ENCODE data around the gene LRIG2.
"Not testable (repeated sequence)": the region's sequence is repeated elsewhere in the genome, so short reads cannot be mapped to it uniquely, and the experiment has no call there.

Gene LRIG2

DNA sequence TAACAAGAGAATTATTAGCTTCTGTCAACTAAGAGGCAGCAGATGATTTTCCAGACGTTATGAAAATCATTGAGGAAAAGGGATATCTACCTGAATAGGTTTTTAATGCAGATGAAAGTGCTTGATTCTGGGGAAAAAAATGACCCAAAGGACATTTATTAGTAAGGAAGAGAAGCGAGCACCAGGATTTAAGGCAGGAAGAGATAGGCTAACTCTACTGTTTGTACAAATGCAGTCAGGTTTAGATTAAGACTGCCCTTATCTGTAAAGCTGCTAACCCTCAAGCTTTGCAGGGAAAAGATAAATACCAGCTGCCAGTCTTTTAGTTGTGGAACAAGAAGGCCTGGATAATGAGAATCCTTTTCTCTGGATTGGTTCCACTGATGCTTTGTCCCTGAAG, 33.0 kb upstream of the LRIG2 start:
- Histone ChIP-seq H3K4me2 (no peak overlapping the region), H3K4me3 (no peak overlapping the region), H3K4me1 (peaks cover 28% of the 10 kb centered on the region), H3K36me3 (no peaks in the 10 kb centered on the region), H3K27ac (no peak overlapping the region), H3K9me3 (no peaks in the 10 kb centered on the region), H3K27me3 (no peaks in the 10 kb centered on the region), H4K20me1 (no peaks in the 10 kb centered on the region), H3K9ac (no peak overlapping the region)
- no peak for TF ChIP-seq Cebpa-rat (IDR thresholded peaks at IDR 0.05)

- Histone ChIP-seq H3K27me3 (no peaks in the 10 kb centered on the region), H3K4me2 (no peak overlapping the region), H3K36me3 (no peaks in the 10 kb centered on the region), H3K4me1 (peaks cover 37% of the 10 kb centered on the region), H3K27ac (no peak overlapping the region), H3K9ac (no peak overlapping the region), H3K9me3 (no peaks in the 10 kb centered on the region), H3K4me3 (no peak overlapping the region), H4K20me1 (no peaks in the 10 kb centered on the region)
- TF ChIP-seq Cebpa-rat (IDR thresholded peaks at IDR 0.05) = no peak
Measured at GRCh38 chr1:113040718-113041412, 32.1 kb upstream of the LRIG2 start.

GRCh38 chr1:113041569-113042284, 31.3 kb upstream of the LRIG2 start:
- no peak for TF ChIP-seq Cebpa-rat (IDR thresholded peaks at IDR 0.05)
- Histone ChIP-seq H3K4me3 (no peak overlapping the region), H3K4me1 (peaks cover 45% of the 10 kb centered on the region), H3K27me3 (no peaks in the 10 kb centered on the region), H3K27ac (peak overlapping the region; percentile 0; the same call in 1 of the 2 replicates), H3K4me2 (peak overlapping the region; percentile 55), H3K9me3 (no peaks in the 10 kb centered on the region), H3K36me3 (no peaks in the 10 kb centered on the region), H3K9ac (no peak overlapping the region), H4K20me1 (no peaks in the 10 kb centered on the region)

- Histone ChIP-seq H3K27ac (no peak overlapping the region; the same call in 1 of the 2 replicates), H3K9ac (no peak overlapping the region), H3K4me2 (peak overlapping the region; percentile 55), H3K9me3 (no peaks in the 10 kb centered on the region), H3K4me1 (peaks cover 53% of the 10 kb centered on the region), H4K20me1 (no peaks in the 10 kb centered on the region), H3K36me3 (no peaks in the 10 kb centered on the region), H3K4me3 (no peak overlapping the region), H3K27me3 (no peaks in the 10 kb centered on the region)
- no peak for TF ChIP-seq Cebpa-rat (IDR thresholded peaks at IDR 0.05)
Measured at GRCh38 chr1:113042285-113043143, 30.5 kb upstream of the LRIG2 start.

GRCh38 chr1:113043144-113043488, 29.9 kb upstream of the LRIG2 start:
- peak overlapping the region; percentile 55 for H3K4me2 ChIP-seq

GRCh38 chr1:113046569-113046968, 26.4 kb upstream of the LRIG2 start:
- peaks cover 63% of the 10 kb centered on the region for H3K4me1 ChIP-seq
- peak overlapping the region; percentile 64 for H3K27ac ChIP-seq
- no peaks in the 10 kb centered on the region for H3K27me3 ChIP-seq
- no peaks in the 10 kb centered on the region for H4K20me1 ChIP-seq
- H3K4me2 ChIP-seq = peak overlapping the region; percentile 86
- H3K9me3 ChIP-seq = no peaks in the 10 kb centered on the region
- H3K9ac ChIP-seq = peak overlapping the region; percentile 11; the same call in 1 of the 2 replicates
- no peak for TF ChIP-seq Cebpa-rat (IDR thresholded peaks at IDR 0.05)
- no peaks in the 10 kb centered on the region for H3K36me3 ChIP-seq
- peak overlapping the region; percentile 41; the same call in 1 of the 2 replicates for H3K4me3 ChIP-seq

More at GRCh38 chr1:113043144-113043488, 29.9 kb upstream of the LRIG2 start:
- H3K36me3 ChIP-seq, H3K27ac ChIP-seq, H3K27me3 ChIP-seq, H3K4me3 ChIP-seq, H3K9me3 ChIP-seq, H3K9ac ChIP-seq, H4K20me1 ChIP-seq: not testable (repeated sequence)
- peaks cover 56% of the 10 kb centered on the region for H3K4me1 ChIP-seq

GRCh38 chr1:113048064-113048463, 24.9 kb upstream of the LRIG2 start:
- Histone ChIP-seq H3K9me3 (no peaks in the 10 kb centered on the region), H3K9ac (no peak overlapping the region), H3K4me2 (no peak overlapping the region), H3K36me3 (no peaks in the 10 kb centered on the region), H4K20me1 (no peaks in the 10 kb centered on the region), H3K27me3 (no peaks in the 10 kb centered on the region), H3K27ac (no peak overlapping the region), H3K4me3 (no peak overlapping the region), H3K4me1 (peaks cover 50% of the 10 kb centered on the region)
- no peak for TF ChIP-seq Cebpa-rat (IDR thresholded peaks at IDR 0.05)

DNA sequence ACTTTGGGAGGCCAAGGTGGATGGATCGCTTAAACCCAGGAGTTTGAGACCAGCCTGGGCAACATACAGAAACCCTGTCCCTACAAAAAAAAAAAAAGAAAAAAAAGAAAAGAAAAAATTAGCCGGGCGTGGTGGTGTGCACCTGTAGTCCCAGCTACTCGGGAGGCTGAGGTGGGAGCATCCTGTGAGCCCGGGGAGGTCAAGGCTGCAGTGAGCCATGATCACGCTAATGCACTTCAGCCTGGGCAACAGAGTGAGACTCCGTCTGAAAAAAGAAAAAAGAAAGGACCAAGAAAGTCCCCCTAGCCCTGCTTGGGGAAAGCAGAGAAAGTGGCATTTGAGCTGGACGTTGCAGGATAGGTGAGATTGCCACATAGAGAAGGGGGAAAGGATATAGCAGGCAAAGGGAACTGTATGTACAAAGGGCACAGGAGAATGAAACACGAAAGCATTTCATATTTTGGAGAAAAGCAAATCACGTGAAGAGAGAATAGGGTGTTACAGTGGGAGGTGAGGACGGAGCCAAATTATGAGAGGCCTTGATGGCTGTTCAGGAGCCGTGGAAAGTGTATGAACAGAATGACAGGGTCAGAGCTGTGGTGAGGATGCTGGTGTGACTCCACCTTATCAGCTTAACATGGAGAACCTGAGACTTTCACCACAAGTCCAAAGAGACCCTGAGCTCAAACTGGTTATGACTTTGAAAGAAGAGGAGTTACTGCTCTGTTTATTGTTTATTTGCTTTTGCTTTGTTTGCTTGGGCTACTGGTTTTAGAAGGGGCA, 19.5 kb upstream of the LRIG2 start:
- 0 out of 2 replicates have a peak overlapping the region, but pooled peaks have one; percentile 9 for H3K27ac ChIP-seq

DNA sequence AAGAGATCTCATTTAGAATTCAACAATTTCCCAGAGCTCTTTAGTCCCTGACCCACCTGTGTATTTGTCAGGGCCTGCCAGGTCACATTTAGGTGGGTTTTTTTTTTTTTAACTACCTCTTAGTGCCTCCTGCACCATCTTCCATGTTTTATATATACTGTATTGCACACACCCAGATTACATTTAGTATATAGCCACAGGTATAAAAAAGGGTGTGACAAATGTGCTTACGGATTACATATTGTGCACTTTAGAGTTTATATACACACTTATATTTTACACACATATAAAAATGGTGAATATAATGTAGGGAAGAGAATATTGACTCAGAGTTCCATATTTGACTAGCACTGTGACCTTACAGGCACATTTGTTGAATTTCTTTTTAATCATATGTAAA, 17.4 kb upstream of the LRIG2 start:
- no peak overlapping the region for H3K4me2 ChIP-seq
- no peak overlapping the region for H3K9ac ChIP-seq
- TF ChIP-seq Cebpa-rat (IDR thresholded peaks at IDR 0.05) = no peak

More for the DNA sequence above, 19.5 kb upstream of the LRIG2 start:
- no peaks in the 10 kb centered on the region for H3K36me3 ChIP-seq
- no peak overlapping the region for H3K9ac ChIP-seq
- no peak overlapping the region for H3K4me3 ChIP-seq
- no peak overlapping the region for H3K4me2 ChIP-seq
- TF ChIP-seq Cebpa-rat (IDR thresholded peaks at IDR 0.05) = no peak
- H3K4me1 ChIP-seq = peaks cover 30% of the 10 kb centered on the region
- no peaks in the 10 kb centered on the region for H4K20me1 ChIP-seq
- no peaks in the 10 kb centered on the region for H3K27me3 ChIP-seq
- no peaks in the 10 kb centered on the region for H3K9me3 ChIP-seq

More for the DNA sequence above, 17.4 kb upstream of the LRIG2 start:
- Histone ChIP-seq H3K4me3 (no peak overlapping the region), H3K27me3 (no peaks in the 10 kb centered on the region), H3K27ac (no peak overlapping the region), H4K20me1 (no peaks in the 10 kb centered on the region), H3K4me1 (peaks cover 39% of the 10 kb centered on the region), H3K36me3 (no peaks in the 10 kb centered on the region), H3K9me3 (no peaks in the 10 kb centered on the region)

All from BLaER1 (cell line).